HCT116 (cell line): ENCODE measurements around the gene CTNND2. TPM values are rescaled to one million over a fixed set of nuclear protein-coding genes. Genes with fewer than 3 reads are reported as not detected.

Source experiments
- ATAC-seq: fragments of 200-7000 bp; cut with Tn5 transposase; 2 replicates; pipeline ENCODE4 v1.9.1; 2020; ENCODE audit warnings: mild to moderate bottlenecking, moderate library complexity
- BruUV-seq: library from RNA; stranded (reverse); fragments of 400-500 nt; replicated peaks from 2 replicates; lab custom pipeline; 2021; lab: Mats Ljungman, UMichigan
- CTCF ChIA-PET: fragments of 300-600 bp; sonication (Branson Sonifier 250); formaldehyde crosslinking; loops from one replicate; lab custom pipeline; 2021; ENCODE audit warnings: antibody characterized with exemption; lab: Charles Lee
- POLR2A ChIA-PET: fragments of 300-600, 350-600 bp; sonication (Branson Sonifier 250); formaldehyde crosslinking; loops from one replicate; lab custom pipeline; 2021; ENCODE audit warnings: antibody characterized with exemption; lab: Charles Lee
- RAD21 ChIA-PET, 2 experiments: fragments of 300-600 bp; sonication (Branson Sonifier 250); formaldehyde crosslinking; loops; one replicate each; lab custom pipeline; 2023; ENCODE audit warnings: low total read pairs in 2 of 2; ENCODE audit not compliant: uncharacterized antibody in 2 of 2, unreplicated experiment in 2 of 2, low non-redundant PET in 1 of 2; lab: Charles Lee
- DNase-seq: peaks from one replicate; pipeline ENCODE4 v3.0.0-alpha.2; 2010; ENCODE audit warnings: low read depth, low spot score
- H2AFZ ChIP-seq: fragments of 200-600 bp; shearing (Covaris generic), sonication (generic); 2 replicates; pipeline ENCODE4 v1.6.1; 2017; ENCODE audit warnings: low read depth, mixed run types, mixed read lengths, antibody characterized with exemption, low read length; ENCODE audit not compliant: poor library complexity, severe bottlenecking
- H3K27ac ChIP-seq: 2 replicates; pipeline ENCODE4 v1.5.1; 2012; ENCODE audit warnings: low read depth, low read length
- H3K27me3 ChIP-seq: fragments of 200-600 bp; sonication (generic); 2 replicates; pipeline ENCODE4 v1.6.1; 2016; ENCODE audit warnings: mixed run types, low read length, mixed read lengths; ENCODE audit not compliant: insufficient read depth
- H3K36me3 ChIP-seq, 2 experiments: fragments of 200-500 bp in 1 of 2; fragments of 200-600 bp in 1 of 2; sonication (Bioruptor generic) in 1 of 2; sonication (generic) in 1 of 2; 2 replicates each; pipeline versions ENCODE4 v1.5.1 to v1.6.1; 2014 to 2016; ENCODE audit warnings: low read length in 2 of 2, inconsistent platforms in 1 of 2, mixed read lengths in 1 of 2, mixed run types in 1 of 2; ENCODE audit not compliant: insufficient read depth in 2 of 2, control insufficient read depth in 1 of 2
- H3K4me1 ChIP-seq, 2 experiments: fragments of 200-600 bp in 1 of 2; sonication (generic) in 1 of 2; 2 replicates each; pipeline versions ENCODE4 v1.5.1 to v1.6.1; 2012 to 2017; ENCODE audit warnings: low read length in 2 of 2, inconsistent platforms in 1 of 2, mild to moderate bottlenecking in 1 of 2, mixed read lengths in 1 of 2, mixed run types in 1 of 2, moderate library complexity in 1 of 2; ENCODE audit not compliant: insufficient read depth in 2 of 2, control insufficient read depth in 1 of 2
- H3K4me2 ChIP-seq: fragments of 200-600 bp; sonication (generic); 2 replicates; pipeline ENCODE4 v1.6.1; 2017; ENCODE audit warnings: mixed run types, low read length, mixed read lengths
- H3K4me3 ChIP-seq, 2 experiments: fragments of 200-600 bp in 1 of 2; sonication (generic) in 1 of 2; replicated peaks in 1 of 2; 2 replicates each; pipeline ENCODE4 v1.5.1; 2011 to 2016; ENCODE audit warnings: low read length in 2 of 2, control low read depth in 1 of 2, low read depth in 1 of 2, mild to moderate bottlenecking in 1 of 2, mixed read lengths in 1 of 2, mixed run types in 1 of 2
- H3K79me2 ChIP-seq: fragments of 200-600 bp; sonication (generic); 2 replicates; pipeline ENCODE4 v1.6.1; 2017; ENCODE audit warnings: mild to moderate bottlenecking, mixed run types, low read length, moderate library complexity, mixed read lengths; ENCODE audit not compliant: insufficient read depth
- H3K9ac ChIP-seq: fragments of 200-600 bp; sonication (generic); 2 replicates; pipeline ENCODE4 v1.6.1; 2016; ENCODE audit warnings: low read length, mixed read lengths
- H3K9me2 ChIP-seq: fragments of 200-600 bp; sonication (generic), shearing (Covaris generic); 2 replicates; pipeline ENCODE4 v1.6.1; 2017; ENCODE audit warnings: mixed run types, mild to moderate bottlenecking, moderate library complexity; ENCODE audit not compliant: insufficient read depth
- H3K9me3 ChIP-seq, 2 experiments: fragments of 200-500 bp in 1 of 2; fragments of 200-600 bp in 1 of 2; sonication (Bioruptor generic) in 1 of 2; sonication (generic) in 1 of 2; 2 replicates each; pipeline ENCODE4 v1.6.1; 2014 to 2017; ENCODE audit warnings: low read length in 2 of 2, mixed read lengths in 2 of 2, inconsistent platforms in 1 of 2, low read depth in 1 of 2, mild to moderate bottlenecking in 1 of 2, mixed run types in 1 of 2, moderate library complexity in 1 of 2; ENCODE audit not compliant: control insufficient read depth in 1 of 2, insufficient read depth in 1 of 2
- H4K20me1 ChIP-seq: fragments of 200-600 bp; sonication (generic), shearing (Covaris generic); 2 replicates; pipeline ENCODE4 v1.6.1; 2017; ENCODE audit warnings: mixed run types, mild to moderate bottlenecking, moderate library complexity; ENCODE audit not compliant: insufficient read depth
- EZH2 ChIP-seq: fragments of 200-600 bp; sonication (generic); IDR thresholded peaks from 2 replicates; pipeline ENCODE4 v1.6.1; 2017; ENCODE audit warnings: antibody characterized with exemption, mixed run types
- JUND ChIP-seq: IDR thresholded peaks from 2 replicates; pipeline ENCODE4 v1.6.1; 2012
- POLR2AphosphoS5 ChIP-seq: IDR thresholded peaks from 2 replicates; pipeline ENCODE4 v1.6.1; 2011; ENCODE audit warnings: mild to moderate bottlenecking, low read depth, low read length, moderate library complexity
- RAD21 ChIP-seq: IDR thresholded peaks from 2 replicates; pipeline ENCODE4 v1.6.1; 2012; ENCODE audit warnings: low read depth, mild to moderate bottlenecking
- YY1 ChIP-seq: IDR thresholded peaks from 2 replicates; pipeline ENCODE4 v1.6.1; 2011; ENCODE audit warnings: low read length, low read depth, moderate library complexity, mild to moderate bottlenecking; ENCODE audit not compliant: insufficient replicate concordance; ENCODE audit errors: extremely low read depth
- ZNF274 ChIP-seq: fragments of 200-500 bp; sonication (Bioruptor generic); IDR thresholded peaks from 2 replicates; pipeline ENCODE4 v1.6.1; 2014; ENCODE audit warnings: mild to moderate bottlenecking, low read depth, low read length, inconsistent platforms
- intact Hi-C: fragments of 100-400 bp; cut with micrococcal nuclease; formaldehyde crosslinking; loops from 2 replicates; pipeline ENCODE4 v1.10.0; 2022
- total RNA-seq: library from RNA; stranded (reverse); gene quantifications from one replicate; pipeline ENCODE4 v1.2.1, GENCODE V29; 2021; ENCODE audit not compliant: unreplicated experiment
- TF ChIP-seq, protein P1 (sequence below): IDR thresholded peaks from 2 replicates; pipeline ENCODE4 v1.6.1; 2011; ENCODE audit warnings: mild to moderate bottlenecking, low read length, moderate library complexity; ENCODE audit not compliant: insufficient replicate concordance; ENCODE audit errors: extremely low read depth
- TF ChIP-seq, protein P2 (sequence below): IDR thresholded peaks from 2 replicates; pipeline ENCODE4 v1.6.1; 2012
- TF ChIP-seq, protein P3 (sequence below), 3 experiments: fragments of 200-600 bp in 1 of 3; sonication (generic) in 1 of 3; IDR thresholded peaks in 2 of 3; conservative IDR thresholded peaks in 1 of 3; 2 replicates each; pipeline ENCODE4 v1.5.1; 2012 to 2017; ENCODE audit warnings: low read depth in 2 of 3, low read length in 2 of 3, antibody characterized with exemption in 1 of 3, borderline replicate concordance in 1 of 3, control low read depth in 1 of 3, mild to moderate bottlenecking in 1 of 3, mixed read lengths in 1 of 3, mixed run types in 1 of 3, moderate library complexity in 1 of 3; ENCODE audit not compliant: insufficient read depth in 1 of 3
- TF ChIP-seq, protein P4 (sequence below): IDR thresholded peaks from 2 replicates; pipeline ENCODE4 v1.6.1; 2012; ENCODE audit warnings: low read depth

CTNND2 gene
- total RNA-seq, 1 experiment from 2014 or later = not detected

DNA sequence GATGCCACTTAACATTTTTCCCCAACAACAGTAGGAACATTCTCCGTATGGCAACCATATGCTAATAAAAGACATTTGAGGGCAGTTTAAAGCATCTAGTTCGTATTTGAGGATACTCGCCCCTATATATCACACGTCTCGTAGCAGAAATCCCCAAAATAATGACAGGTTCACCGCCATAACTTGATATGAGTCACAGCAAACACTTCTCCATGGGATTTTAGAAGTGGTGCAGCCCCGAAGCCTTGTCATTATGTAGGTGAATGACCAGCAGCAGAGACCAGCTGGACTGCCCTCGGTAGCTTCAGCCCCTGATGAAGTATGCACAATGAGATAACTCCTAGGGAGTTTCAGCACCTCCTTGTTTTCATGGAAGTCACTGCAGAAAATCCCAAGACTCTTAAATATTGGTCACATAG is 2.0 kb downstream of the CTNND2 start:
- RAD21 ChIA-PET = no interaction called here
- no peak for TF ChIP-seq RAD21
- TF ChIP-seq, protein P1, sequence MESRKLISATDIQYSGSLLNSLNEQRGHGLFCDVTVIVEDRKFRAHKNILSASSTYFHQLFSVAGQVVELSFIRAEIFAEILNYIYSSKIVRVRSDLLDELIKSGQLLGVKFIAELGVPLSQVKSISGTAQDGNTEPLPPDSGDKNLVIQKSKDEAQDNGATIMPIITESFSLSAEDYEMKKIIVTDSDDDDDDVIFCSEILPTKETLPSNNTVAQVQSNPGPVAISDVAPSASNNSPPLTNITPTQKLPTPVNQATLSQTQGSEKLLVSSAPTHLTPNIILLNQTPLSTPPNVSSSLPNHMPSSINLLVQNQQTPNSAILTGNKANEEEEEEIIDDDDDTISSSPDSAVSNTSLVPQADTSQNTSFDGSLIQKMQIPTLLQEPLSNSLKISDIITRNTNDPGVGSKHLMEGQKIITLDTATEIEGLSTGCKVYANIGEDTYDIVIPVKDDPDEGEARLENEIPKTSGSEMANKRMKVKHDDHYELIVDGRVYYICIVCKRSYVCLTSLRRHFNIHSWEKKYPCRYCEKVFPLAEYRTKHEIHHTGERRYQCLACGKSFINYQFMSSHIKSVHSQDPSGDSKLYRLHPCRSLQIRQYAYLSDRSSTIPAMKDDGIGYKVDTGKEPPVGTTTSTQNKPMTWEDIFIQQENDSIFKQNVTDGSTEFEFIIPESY = no peak
- TF ChIP-seq, protein P2, sequence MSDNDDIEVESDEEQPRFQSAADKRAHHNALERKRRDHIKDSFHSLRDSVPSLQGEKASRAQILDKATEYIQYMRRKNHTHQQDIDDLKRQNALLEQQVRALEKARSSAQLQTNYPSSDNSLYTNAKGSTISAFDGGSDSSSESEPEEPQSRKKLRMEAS = no peak
- TF ChIP-seq EZH2 = no peak
- TF ChIP-seq ZNF274 = no peak
- TF ChIP-seq, protein P3, sequence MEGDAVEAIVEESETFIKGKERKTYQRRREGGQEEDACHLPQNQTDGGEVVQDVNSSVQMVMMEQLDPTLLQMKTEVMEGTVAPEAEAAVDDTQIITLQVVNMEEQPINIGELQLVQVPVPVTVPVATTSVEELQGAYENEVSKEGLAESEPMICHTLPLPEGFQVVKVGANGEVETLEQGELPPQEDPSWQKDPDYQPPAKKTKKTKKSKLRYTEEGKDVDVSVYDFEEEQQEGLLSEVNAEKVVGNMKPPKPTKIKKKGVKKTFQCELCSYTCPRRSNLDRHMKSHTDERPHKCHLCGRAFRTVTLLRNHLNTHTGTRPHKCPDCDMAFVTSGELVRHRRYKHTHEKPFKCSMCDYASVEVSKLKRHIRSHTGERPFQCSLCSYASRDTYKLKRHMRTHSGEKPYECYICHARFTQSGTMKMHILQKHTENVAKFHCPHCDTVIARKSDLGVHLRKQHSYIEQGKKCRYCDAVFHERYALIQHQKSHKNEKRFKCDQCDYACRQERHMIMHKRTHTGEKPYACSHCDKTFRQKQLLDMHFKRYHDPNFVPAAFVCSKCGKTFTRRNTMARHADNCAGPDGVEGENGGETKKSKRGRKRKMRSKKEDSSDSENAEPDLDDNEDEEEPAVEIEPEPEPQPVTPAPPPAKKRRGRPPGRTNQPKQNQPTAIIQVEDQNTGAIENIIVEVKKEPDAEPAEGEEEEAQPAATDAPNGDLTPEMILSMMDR (IDR thresholded peaks at IDR 0.05 in 2 of 3, conservative IDR thresholded peaks at IDR 0.05 in 1 of 3; ENCODE audit: borderline replicate concordance in 1 of 3, insufficient read depth in 1 of 3, low read depth in 2 of 3, low read length in 2 of 3) = no peak
- TF ChIP-seq YY1 = no peak
- no peak for TF ChIP-seq JUND
- TF ChIP-seq POLR2AphosphoS5 = no peak
- TF ChIP-seq, protein P4, sequence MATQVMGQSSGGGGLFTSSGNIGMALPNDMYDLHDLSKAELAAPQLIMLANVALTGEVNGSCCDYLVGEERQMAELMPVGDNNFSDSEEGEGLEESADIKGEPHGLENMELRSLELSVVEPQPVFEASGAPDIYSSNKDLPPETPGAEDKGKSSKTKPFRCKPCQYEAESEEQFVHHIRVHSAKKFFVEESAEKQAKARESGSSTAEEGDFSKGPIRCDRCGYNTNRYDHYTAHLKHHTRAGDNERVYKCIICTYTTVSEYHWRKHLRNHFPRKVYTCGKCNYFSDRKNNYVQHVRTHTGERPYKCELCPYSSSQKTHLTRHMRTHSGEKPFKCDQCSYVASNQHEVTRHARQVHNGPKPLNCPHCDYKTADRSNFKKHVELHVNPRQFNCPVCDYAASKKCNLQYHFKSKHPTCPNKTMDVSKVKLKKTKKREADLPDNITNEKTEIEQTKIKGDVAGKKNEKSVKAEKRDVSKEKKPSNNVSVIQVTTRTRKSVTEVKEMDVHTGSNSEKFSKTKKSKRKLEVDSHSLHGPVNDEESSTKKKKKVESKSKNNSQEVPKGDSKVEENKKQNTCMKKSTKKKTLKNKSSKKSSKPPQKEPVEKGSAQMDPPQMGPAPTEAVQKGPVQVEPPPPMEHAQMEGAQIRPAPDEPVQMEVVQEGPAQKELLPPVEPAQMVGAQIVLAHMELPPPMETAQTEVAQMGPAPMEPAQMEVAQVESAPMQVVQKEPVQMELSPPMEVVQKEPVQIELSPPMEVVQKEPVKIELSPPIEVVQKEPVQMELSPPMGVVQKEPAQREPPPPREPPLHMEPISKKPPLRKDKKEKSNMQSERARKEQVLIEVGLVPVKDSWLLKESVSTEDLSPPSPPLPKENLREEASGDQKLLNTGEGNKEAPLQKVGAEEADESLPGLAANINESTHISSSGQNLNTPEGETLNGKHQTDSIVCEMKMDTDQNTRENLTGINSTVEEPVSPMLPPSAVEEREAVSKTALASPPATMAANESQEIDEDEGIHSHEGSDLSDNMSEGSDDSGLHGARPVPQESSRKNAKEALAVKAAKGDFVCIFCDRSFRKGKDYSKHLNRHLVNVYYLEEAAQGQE = no peak
- TF ChIP-seq, all 23 proteins: peak for 0
- BruUV-seq = no TSS peak
- ATAC-seq (no peak), DNase-seq (no peak)
- H3K27ac ChIP-seq = no peak overlapping the region
- no peaks in the 10 kb centered on the region for H3K27me3 ChIP-seq
- H3K4me2 ChIP-seq = no peak overlapping the region
- CTCF ChIA-PET = no interaction called here
- no peaks in the 10 kb centered on the region for H3K4me1 ChIP-seq
- no peaks in the 10 kb centered on the region for H4K20me1 ChIP-seq
- no peak overlapping the region for H2AFZ ChIP-seq
- peaks cover 7 to 15% of the 10 kb centered on the region in 2 experiments; a peak in 2 of 4 replicates for H3K9me3 ChIP-seq
- no peaks in the 10 kb centered on the region for H3K36me3 ChIP-seq
- H3K79me2 ChIP-seq = no peaks in the 10 kb centered on the region
- no peak overlapping the region for H3K4me3 ChIP-seq
- H3K9me2 ChIP-seq = no peaks in the 10 kb centered on the region
- POLR2A ChIA-PET = no interaction called here
- intact Hi-C loops = no loop called here
- no peak overlapping the region for H3K9ac ChIP-seq
